HG02571 (cell line): ENCODE data around the gene KIF1C.

Experiments
- ATAC-seq: cut with Tn5 transposase; IDR thresholded peaks from one replicate; pipeline ENCODE4 v1.9.1; 2021; ENCODE audit warnings: mild to moderate bottlenecking, moderate library complexity; ENCODE audit not compliant: unreplicated experiment

KIF1C gene

GRCh38 chr17:4968486-4969046 is 29.2 kb upstream of the KIF1C start:
- ATAC-seq, result no peak

DNA sequence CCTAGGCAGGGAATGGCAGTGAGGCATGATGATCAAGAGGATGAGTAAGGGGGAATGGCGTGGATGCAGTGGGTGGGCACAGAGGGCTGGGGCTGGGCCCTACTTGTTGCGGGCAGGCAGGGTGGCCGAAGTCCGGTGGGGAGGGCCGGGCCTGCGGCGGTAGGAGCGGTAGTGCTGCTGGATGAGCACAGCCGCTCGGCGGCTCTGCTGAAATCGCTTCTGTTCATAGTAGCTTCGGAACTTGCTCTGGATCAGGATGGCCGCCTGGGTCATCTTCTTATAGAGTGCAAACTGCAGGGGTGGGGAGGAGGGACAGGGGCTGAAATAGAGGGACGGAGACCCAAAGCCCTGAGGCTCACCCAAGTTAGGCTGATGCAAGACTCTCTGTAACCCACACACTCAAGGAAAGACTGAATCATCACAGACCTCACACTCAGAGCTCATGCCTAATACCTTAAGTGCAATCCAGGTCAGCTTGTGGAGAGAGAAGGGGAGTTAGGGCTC is 28.7 kb upstream of the KIF1C start:
- ATAC-seq, result no peak

- ATAC-seq, result no peak
These were observed 28.1 kb upstream of the KIF1C start for GRCh38 chr17:4969551-4970173.

DNA sequence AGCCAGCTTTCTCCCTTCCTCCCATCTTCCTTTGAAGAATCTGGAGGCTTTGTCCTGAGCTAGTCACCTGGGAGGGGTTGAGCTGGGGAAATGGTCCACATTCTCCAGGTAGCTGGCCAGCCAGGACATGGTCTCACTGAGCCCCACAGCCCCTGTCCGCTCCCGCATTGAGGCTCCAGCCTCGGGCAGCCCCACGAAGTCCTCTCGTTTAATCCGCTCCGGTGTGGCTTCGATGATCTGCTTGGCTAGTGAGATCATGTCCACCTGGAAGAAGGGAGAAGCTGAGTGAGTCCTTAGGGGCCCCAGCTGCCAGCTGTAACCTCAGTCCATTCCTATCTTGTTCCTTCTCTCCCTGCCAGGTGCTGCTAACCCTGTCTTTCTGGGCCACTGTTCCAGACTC is 27.5 kb upstream of the KIF1C start:
- ATAC-seq, result no peak

DNA sequence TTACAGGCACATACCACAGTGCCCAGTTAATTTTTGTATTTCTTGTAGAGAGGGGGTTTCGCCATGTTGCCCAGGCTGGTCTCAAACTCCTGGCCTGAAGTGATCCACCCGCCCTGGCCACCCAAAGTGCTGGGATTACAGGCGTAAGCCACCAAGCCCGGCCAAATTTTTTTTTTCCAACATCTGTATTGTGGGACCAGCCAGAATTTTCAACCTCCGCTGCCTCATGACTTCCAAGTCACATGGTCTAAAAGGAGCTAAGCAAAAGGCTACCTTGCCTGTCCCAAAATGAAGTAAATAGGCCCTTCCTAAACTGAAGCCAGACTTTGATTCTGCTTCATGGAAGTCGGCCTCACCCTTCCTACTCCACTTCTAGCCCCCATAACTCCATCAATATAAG is 25.9 kb upstream of the KIF1C start:
- no peak for ATAC-seq

- ATAC-seq, result no peak
These were observed 25.4 kb upstream of the KIF1C start for GRCh38 chr17:4972322-4972721.

- ATAC-seq, result no peak
These were observed 25.0 kb upstream of the KIF1C start for GRCh38 chr17:4972752-4973151.

- ATAC-seq, result no peak
These were observed 24.3 kb upstream of the KIF1C start for GRCh38 chr17:4973256-4974114.

DNA sequence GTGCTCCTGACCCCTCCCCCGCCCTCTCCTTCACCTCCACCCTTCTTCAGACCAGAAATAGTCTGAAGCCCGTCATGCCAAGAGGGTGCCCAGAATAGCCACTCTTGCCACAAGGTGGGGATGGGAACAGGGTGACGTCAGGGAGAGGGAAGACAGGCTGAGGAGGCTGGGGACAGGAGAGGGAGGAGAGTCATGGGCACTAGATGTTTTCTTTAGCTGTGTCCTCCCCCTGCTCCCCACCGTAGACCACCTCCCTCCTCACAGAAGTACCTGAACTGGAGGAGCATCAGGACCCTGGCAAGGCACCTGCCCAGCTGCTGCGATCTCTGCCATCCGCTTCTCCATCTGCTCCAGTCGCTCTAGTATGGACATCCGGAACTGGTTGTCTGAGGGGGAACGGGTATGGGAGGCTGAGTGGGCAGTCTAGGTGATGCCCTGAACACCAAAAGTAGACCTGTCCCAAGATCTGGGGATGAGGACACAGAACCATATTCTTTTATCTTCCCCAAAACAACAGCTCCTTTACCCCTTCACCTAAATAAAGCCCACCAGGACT is 23.6 kb upstream of the KIF1C start:
- ATAC-seq, result no peak

DNA sequence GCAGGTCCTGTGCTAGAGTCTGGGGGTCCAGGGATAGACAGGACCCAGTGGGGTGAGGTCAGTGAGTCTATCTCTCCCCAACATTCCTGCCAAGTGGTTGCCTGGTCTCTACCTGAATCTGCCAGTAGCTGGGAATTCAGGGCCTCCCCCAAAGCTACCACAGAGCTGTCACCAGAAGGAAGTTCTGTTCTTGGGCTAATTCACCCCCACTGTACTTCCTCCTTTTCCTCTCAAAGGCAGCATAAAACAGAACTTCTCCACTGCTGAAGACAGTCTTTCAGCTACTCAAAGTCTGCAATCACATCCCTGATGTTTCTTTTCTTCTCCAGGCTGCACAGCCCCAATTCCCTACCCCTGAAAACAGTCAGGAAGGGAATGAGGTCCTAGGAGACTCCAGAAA is 19.0 kb upstream of the KIF1C start:
- no peak for ATAC-seq

DNA sequence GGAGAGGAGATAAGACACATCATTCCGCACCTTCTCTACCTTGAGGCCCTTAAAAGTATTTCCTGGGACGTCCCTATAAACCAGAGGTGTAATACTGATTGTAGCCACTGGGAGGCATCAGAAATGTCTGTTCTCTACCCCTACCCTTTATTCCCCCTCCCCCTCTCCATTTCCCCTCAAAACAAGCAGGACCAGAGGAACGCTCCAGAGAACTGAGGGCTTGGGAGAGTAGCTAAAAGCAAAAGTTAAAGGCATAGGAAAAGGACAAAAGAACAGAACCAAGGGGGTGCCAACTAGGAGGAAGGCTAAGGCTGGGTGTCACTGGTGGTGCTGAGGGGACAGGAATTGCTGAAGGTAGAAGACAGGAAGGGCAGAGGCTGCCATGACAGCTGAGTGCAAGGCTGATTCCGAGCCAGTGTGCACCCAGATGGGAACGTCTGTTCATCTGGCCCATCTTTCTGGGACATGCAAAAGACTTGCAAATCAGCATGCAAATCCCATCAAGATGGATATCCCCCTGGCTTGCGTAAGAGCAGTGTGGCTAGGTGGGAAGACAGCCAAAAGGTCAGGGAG is 17.0 kb upstream of the KIF1C start:
- no peak for ATAC-seq

DNA sequence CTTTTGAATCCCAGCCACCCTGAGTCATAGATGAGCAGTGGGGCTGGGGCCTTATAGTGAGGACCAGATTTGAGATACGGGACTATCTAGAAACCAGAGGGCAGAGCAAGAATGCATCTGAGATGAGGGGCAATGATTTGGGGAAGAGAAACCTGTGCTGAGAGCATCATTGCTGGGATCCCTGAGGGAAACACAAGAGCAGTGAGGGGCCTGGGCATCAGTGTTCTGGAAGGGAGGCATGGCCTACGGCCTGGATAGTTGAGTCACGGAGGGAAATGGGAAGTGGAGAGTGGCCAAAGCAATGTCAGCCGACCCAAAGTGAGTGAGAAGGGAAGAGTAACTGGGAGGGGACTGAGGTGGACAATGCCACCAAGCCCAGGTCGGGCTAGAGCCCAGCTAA is 15.4 kb upstream of the KIF1C start:
- ATAC-seq, result no peak

DNA sequence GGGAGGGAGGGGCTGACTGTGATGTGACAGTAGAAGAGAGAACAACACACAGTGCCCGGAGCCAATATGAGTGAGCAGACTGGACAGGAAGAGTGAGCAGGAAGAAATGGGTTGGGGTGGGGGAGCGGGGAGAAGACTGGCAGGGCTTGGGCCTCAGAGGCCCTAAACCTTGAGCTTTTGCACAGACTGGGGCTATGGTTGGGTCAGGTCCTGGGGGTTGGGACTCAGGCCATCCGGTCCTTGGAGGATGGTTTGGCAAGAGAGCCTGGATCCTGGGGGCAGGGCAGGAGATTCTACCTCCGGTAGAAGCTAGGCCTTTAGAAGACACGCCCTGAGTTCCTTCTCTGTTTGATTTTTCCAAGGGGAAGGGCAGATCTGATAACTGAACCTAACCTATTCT is 11.3 kb upstream of the KIF1C start:
- ATAC-seq, result no peak

- peak; percentile 68 for ATAC-seq
These were observed 10.6 kb upstream of the KIF1C start, which contains the start of gene CAMTA2 for GRCh38 chr17:4986951-4987766. CAMTA2 (minus strand) TSS chr17:4987675; CDS start chr17:4986222, 1,453 bp downstream.

- no peak for ATAC-seq
These were observed 9.8 kb upstream of the KIF1C start for GRCh38 chr17:4987767-4988567.

DNA sequence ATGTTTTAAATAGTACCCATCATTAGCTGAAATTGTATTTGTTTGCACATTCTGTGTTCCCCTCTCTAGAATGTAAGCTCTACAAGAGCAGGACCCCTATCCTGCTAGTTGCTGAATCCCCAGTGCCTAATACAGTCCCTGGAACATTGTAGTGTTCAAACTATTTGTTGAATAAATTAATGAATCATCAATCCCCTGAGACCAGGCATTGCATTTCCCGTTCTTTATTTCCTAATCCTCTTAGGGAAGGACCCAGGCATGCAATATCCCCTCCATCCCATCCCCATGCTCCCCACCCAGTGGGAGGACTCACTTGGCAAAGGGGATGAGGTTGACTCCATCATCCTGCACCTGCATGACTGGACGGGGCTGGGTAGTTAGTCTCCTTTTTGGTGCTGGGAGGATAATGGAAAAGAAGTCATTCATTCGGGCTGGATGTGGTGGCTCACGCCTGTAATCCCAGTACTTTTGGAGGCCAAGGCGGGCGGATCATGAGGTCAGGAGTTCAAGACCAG is 3.6 kb upstream of the KIF1C start:
- ATAC-seq, result no peak

GRCh38 chr17:4998027-4998731 is 429 bp downstream of the KIF1C start:
- ATAC-seq, result peak; percentile 9

DNA sequence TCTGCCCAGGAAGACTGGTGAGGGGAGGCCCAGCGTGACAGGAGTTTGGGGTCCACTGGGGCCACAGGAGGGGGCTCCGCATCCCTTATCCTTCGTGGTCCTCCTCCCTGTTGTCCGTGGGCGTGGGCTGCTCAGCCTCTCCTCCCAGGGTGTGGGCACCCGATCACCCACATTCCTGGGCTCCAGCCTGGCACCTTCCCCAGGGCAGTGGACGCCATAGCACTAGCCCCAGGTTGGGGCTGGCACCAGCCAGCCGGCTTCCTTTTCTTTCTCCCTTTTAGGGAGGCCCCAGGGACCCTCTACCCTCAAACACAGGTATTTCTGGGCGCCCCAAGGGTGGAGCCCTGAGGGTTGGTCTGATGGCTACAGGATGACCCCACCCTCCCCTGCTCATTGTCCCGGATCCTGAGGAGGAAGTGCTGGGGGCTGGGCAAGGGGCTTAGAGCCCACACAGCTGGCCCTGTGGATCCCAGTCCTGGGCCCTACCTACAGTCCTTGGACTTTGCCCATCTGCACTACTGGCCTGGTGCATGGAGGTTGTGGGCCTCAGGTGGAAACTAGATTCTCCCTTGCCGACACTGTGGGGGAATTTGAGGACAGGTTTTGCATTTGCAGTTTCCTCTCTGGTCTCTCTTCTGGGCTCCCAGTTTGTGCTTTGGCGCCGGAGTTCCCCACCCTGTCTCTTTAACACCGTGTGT is 1.1 kb downstream of the KIF1C start:
- no peak for ATAC-seq
